ENCODE data around the gene DNM1. TPM values are rescaled to one million over a fixed set of nuclear protein-coding genes. Genes with fewer than 3 reads are reported as not detected.

The DNM1 gene
- total and polyA plus RNA-seq, 2 experiments from 2014 or later, result 36.0 to 42.0 TPM

DNA sequence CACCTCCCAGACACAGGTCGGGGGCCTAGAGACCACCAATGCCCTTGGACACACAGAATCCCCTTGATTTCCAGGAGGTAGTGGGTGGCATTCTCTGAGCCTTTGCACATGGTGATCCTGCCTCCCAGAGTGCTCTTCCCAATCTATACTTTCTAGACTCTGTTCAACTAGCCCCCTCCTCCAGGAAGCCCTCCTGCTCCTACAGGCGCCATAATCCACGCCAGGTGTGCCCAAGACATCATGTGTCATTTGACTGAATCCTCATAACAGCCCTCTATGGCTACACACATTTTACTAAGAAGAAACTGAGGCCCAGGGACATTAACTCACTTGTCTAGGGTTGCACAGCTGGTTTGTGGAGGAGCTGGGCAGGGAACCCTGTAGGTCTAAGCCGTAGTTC, 36.0 kb upstream of the DNM1 start (continued):
- TF ChIP-seq STAT1 (IDR thresholded peaks at IDR 0.05; ENCODE audit: unreplicated experiment), result no peak
- TF ChIP-seq, protein P1, sequence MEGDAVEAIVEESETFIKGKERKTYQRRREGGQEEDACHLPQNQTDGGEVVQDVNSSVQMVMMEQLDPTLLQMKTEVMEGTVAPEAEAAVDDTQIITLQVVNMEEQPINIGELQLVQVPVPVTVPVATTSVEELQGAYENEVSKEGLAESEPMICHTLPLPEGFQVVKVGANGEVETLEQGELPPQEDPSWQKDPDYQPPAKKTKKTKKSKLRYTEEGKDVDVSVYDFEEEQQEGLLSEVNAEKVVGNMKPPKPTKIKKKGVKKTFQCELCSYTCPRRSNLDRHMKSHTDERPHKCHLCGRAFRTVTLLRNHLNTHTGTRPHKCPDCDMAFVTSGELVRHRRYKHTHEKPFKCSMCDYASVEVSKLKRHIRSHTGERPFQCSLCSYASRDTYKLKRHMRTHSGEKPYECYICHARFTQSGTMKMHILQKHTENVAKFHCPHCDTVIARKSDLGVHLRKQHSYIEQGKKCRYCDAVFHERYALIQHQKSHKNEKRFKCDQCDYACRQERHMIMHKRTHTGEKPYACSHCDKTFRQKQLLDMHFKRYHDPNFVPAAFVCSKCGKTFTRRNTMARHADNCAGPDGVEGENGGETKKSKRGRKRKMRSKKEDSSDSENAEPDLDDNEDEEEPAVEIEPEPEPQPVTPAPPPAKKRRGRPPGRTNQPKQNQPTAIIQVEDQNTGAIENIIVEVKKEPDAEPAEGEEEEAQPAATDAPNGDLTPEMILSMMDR (conservative IDR thresholded peaks at IDR 0.05; ENCODE audit: low read depth in 2 of 2), result no peak
- no peak for TF ChIP-seq CREB1 (CRISPR knock-in tag; IDR thresholded peaks at IDR 0.05; ENCODE audit: low read depth)
- TF ChIP-seq ETS1 (IDR thresholded peaks at IDR 0.05), result no peak
- no peak for TF ChIP-seq ZNF114 (CRISPR knock-in tag; IDR thresholded peaks at IDR 0.05)
- TF ChIP-seq REST (IDR thresholded peaks at IDR 0.05; ENCODE audit: unreplicated experiment), result no peak
- no peak for TF ChIP-seq ZNF331 (CRISPR knock-in tag; IDR thresholded peaks at IDR 0.05; ENCODE audit: low read depth)
- no peak for TF ChIP-seq EZH2 (IDR thresholded peaks at IDR 0.05; ENCODE audit: low read depth, unreplicated experiment)
- no peak for TF ChIP-seq POLR2AphosphoS5 (IDR thresholded peaks at IDR 0.05; ENCODE audit: low read depth)
- TF ChIP-seq NANOG (IDR thresholded peaks at IDR 0.05; ENCODE audit: borderline replicate concordance), result no peak
- no peak for TF ChIP-seq JUNB (IDR thresholded peaks at IDR 0.05; ENCODE audit: unreplicated experiment)

GRCh38 chr9:128168731-128169308, 34.4 kb upstream of the DNM1 start:
- Histone ChIP-seq H4K20me1 (replicated peaks; ENCODE audit: insufficient read depth) (0 out of 2 replicates have a peak, but pooled peaks cover 8% of the 10 kb centered on the region), H3K4me3 (no peak overlapping the region), H3K79me2 (replicated peaks; ENCODE audit: insufficient read depth) (no peaks in the 10 kb centered on the region), H3K27ac (ENCODE audit: low read depth) (no peak overlapping the region), H3K9me2 (ENCODE audit: insufficient read depth) (no peaks in the 10 kb centered on the region), H3F3A (replicated peaks; ENCODE audit: low read depth) (0 out of 2 replicates have a peak, but pooled peaks cover 3% of the 10 kb centered on the region), H3K36me3 (ENCODE audit: insufficient read depth) (0 out of 2 replicates have a peak, but pooled peaks cover 8% of the 10 kb centered on the region), H3K4me2 (no peak overlapping the region), H3K27me3 (ENCODE audit: insufficient read depth) (no peaks in the 10 kb centered on the region), H2AFZ (no peak overlapping the region), H3K4me1 (ENCODE audit: insufficient read depth) (no peaks in the 10 kb centered on the region)
- Mint-ChIP-seq H3K4me3 (no peak overlapping the region), H3K9me3 (no peaks in the 10 kb centered on the region), H3K27me3 (ENCODE audit: insufficient read depth, low read depth, poor library complexity) (peaks cover 6% of the 10 kb centered on the region), H3K36me3 (ENCODE audit: low read depth) (peaks cover 40% of the 10 kb centered on the region), H3K27ac (no peak overlapping the region), H3K4me1 (no peaks in the 10 kb centered on the region; the same call in 2 of the 3 replicates)
- ATAC-seq (no peak), DNase-seq (ENCODE audit: low spot score) (no peak)
- no peak for TF ChIP-seq REST (IDR thresholded peaks at IDR 0.05; ENCODE audit: unreplicated experiment)
- TF ChIP-seq POLR2AphosphoS5 (IDR thresholded peaks at IDR 0.05; ENCODE audit: low read depth), result no peak

All from GM23338 (cell line).